Ascending aorta (tissue), 2 donors: ENCODE results near the gene SERGEF. TPM values are rescaled to one million over a fixed set of nuclear protein-coding genes. Genes with fewer than 3 reads are reported as not detected.

Source experiments
- DNase-seq, 2 donors: peaks; one replicate each; pipeline ENCODE4 v3.0.0-alpha.2; 2019; ENCODE audit warnings: low spot score in 2 of 2
- H3K27ac ChIP-seq, 2 donors: fragments of 200-600 bp; sonication (generic); one replicate each; pipeline ENCODE4 v1.5.1; 2016 to 2017; ENCODE audit warnings: mild to moderate bottlenecking in 1 of 2
- H3K27me3 ChIP-seq: fragments of 200-600 bp; sonication (generic); one replicate; pipeline ENCODE4 v1.5.1; 2017
- H3K36me3 ChIP-seq, 2 donors: fragments of 200-600 bp; sonication (generic); one replicate each; pipeline ENCODE4 v1.5.1; 2016
- H3K4me1 ChIP-seq, 2 donors: fragments of 200-600 bp; sonication (generic); one replicate each; pipeline ENCODE4 v1.5.1; 2016 to 2017; ENCODE audit warnings: mild to moderate bottlenecking in 1 of 2
- H3K4me3 ChIP-seq, 2 donors: fragments of 200-600 bp; sonication (generic); one replicate each; pipeline ENCODE4 v1.5.1; 2016 to 2017; ENCODE audit warnings: mild to moderate bottlenecking in 1 of 2
- H3K9me3 ChIP-seq, 2 donors: fragments of 200-600 bp; sonication (generic); one replicate each; pipeline ENCODE4 v1.5.1; 2016
- CTCF ChIP-seq, 3 experiments: fragments of 200-600 bp in 2 of 3; fragments of 450-650 bp in 1 of 3; sonication (generic) in 2 of 3; IDR thresholded peaks; one replicate each; pipeline ENCODE4 v1.5.1; 2016 to 2019; ENCODE audit warnings: antibody characterized with exemption in 3 of 3, mild to moderate bottlenecking in 1 of 3, moderate library complexity in 1 of 3
- intact Hi-C: fragments of 100-400 bp; cut with DNase I; formaldehyde crosslinking; loops from one replicate; pipeline ENCODE4 v1.15.1; 2023
- total RNA-seq: library from RNA; depleted of rRNA; stranded (reverse); fragments of >200 nt; gene quantifications from one replicate; pipeline ENCODE4 v1.1.0, GENCODE V29; 2016

Gene SERGEF
- total RNA-seq, 1 donor from 2014 or later, result 13.6 TPM

DNA sequence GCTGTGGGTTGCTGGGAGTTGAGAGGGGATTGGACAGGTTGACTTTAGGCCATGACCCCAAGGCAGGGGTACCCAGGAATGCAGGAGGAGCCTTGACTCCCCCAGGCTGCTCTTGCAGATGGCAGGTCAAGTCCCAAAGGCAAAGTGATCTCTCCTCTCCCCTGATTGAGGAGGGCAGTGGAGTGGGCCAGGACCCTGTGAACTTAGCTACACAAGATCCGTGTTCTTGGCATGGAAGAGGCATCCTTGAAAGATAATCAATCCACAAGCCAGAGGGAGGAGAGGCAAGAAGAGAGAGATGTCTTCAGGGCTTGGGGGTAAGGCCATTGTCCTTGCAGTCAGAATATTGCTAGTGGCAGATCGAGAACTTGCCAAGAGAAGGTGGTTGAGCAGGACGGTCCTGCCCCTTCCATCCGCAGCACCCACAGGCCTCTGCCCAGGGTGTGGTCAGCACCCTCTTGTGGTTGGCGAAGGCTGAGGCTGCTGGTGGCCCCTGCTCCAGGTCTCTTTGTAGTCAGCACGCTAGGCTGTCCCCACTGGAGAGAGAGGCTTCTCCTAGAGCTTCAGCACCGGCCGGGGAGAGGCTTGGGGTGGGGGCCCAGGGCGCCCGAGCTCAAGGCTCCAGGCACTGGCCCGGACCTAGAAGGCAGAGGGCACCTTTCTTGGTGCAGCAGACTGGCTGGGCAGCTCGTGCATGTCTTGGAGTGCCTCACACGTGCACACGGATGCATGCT is 232.8 kb downstream of the SERGEF start:
- no peak overlapping the region for H3K27ac ChIP-seq
- no peak for TF ChIP-seq CTCF (IDR thresholded peaks at IDR 0.05)
- DNase-seq, result no peak
- H3K4me3 ChIP-seq, result no peak overlapping the region
- H3K27me3 ChIP-seq, result no peaks in the 10 kb centered on the region
- no peaks in the 10 kb centered on the region for H3K4me1 ChIP-seq
- H3K9me3 ChIP-seq, result no peaks in the 10 kb centered on the region
- no peaks in the 10 kb centered on the region for H3K36me3 ChIP-seq
- intact Hi-C loops, result no loop called here

DNA sequence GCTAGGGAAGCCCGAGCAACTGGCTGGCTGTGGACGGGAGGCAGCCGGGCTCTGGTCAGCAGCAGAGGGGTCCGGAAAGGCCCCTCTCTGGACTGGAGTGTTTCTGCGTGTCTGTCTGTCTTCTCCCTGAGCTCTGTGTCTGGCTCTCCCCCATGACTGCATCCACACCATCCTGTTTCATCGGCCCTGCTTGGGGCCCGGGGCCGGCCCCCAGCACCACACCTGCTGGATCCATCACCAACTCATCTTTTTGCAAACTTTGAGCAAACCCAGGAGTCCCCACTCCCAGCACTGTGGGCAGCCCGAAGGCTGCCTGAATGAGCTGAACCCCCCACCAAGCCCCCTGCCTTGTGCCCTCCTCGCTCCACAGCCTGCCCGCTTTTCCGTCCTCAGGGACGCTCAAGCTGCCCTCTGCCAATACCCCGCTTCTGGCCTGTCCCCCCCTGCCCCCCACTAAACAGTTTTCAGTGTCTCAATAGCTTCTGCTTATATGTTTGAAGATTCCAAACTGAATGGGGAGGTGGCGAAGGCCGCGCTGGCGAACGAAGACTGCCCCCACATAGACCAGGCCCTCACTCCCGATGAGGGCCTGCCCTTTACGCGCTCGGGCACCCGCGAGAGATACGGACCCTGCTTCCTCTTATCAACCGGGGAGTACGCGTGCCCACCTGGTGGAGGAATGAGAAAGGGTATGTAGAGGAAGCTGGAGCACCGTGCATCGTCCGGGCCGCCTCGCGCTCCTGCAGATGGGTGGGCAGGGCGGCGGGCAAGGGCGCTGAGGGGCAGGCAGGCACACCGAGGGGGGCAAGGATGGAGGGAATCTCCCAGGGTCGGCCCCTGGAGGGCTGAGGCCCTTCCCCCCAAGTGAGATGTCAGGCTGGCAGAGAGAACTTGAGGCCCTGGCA is 233.6 kb downstream of the SERGEF start:
- no peak overlapping the region for H3K4me3 ChIP-seq
- no peaks in the 10 kb centered on the region for H3K36me3 ChIP-seq
- H3K27ac ChIP-seq, result no peak overlapping the region
- no peaks in the 10 kb centered on the region for H3K27me3 ChIP-seq
- intact Hi-C loops, result no loop called here
- no peak for DNase-seq
- H3K9me3 ChIP-seq, result no peaks in the 10 kb centered on the region
- no peaks in the 10 kb centered on the region for H3K4me1 ChIP-seq
- no peak for TF ChIP-seq CTCF (IDR thresholded peaks at IDR 0.05)

- DNase-seq, result no peak
- H3K9me3 ChIP-seq, result no peaks in the 10 kb centered on the region
- intact Hi-C loops, result no loop called here
- no peak for TF ChIP-seq CTCF (IDR thresholded peaks at IDR 0.05)
- no peaks in the 10 kb centered on the region for H3K27me3 ChIP-seq
- H3K4me3 ChIP-seq, result no peak overlapping the region
- H3K36me3 ChIP-seq, result no peaks in the 10 kb centered on the region
- no peak overlapping the region for H3K27ac ChIP-seq
- no peaks in the 10 kb centered on the region for H3K4me1 ChIP-seq
Observed at GRCh38 chr11:17778352-17778751, 234.5 kb downstream of the SERGEF start.

- no peak for DNase-seq
- intact Hi-C loops, result no loop called here
- Histone ChIP-seq H3K27me3 (no peaks in the 10 kb centered on the region), H3K4me1 (no peaks in the 10 kb centered on the region), H3K36me3 (no peaks in the 10 kb centered on the region), H3K27ac (no peak overlapping the region), H3K9me3 (no peaks in the 10 kb centered on the region), H3K4me3 (no peak overlapping the region)
- no peak for TF ChIP-seq CTCF (IDR thresholded peaks at IDR 0.05)
Observed at GRCh38 chr11:17777738-17778091, 235.1 kb downstream of the SERGEF start.

- H3K4me3 ChIP-seq, result no peak overlapping the region
- DNase-seq, result no peak
- H3K9me3 ChIP-seq, result no peaks in the 10 kb centered on the region
- no peaks in the 10 kb centered on the region for H3K36me3 ChIP-seq
- no peak overlapping the region for H3K27ac ChIP-seq
- intact Hi-C loops, result no loop called here
- no peak for TF ChIP-seq CTCF (IDR thresholded peaks at IDR 0.05)
- H3K4me1 ChIP-seq, result no peaks in the 10 kb centered on the region
- no peaks in the 10 kb centered on the region for H3K27me3 ChIP-seq
Observed at GRCh38 chr11:17777086-17777737, 235.6 kb downstream of the SERGEF start.
